ENCODE measurements around the gene CNKSR3. TPM values are rescaled to one million over a fixed set of nuclear protein-coding genes. Genes with fewer than 3 reads are reported as not detected.

CNKSR3 gene
- total and polyA plus RNA-seq, 2 of the 8 experiments (the other 6 are each of a cell fraction or from before 2014, with no cell fraction given) = 1.2 to 6.2 TPM

DNA sequence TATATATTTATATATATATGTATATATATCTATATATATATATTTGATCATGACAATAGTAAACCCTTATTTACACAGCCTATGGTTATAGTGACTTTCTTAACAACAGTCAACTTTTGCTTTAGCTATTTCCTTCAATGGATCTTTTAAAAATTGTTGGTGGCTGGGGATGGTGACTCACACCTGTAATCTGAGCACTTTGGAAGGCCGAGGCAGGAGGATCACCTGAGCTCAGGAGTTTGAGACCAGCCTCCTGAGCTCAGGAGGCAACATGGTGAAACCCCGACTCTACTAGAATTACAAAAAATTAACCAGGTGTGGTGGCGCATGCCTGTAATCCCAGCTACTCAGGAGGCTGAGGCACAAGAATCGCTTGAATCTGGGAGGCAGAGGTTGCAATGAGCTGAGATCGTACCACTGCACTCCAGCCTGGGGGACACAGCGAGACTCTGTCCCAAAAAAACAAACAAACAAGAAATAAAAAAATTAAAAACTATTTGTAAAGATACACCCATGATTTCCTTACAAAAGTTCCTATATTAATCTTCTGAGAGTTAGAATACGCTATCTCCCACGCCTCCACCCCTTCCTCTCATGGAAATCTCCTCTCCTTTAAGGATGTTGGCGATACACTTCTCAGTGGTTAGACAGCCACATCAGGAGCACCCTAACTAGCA, 29.2 kb upstream of the CNKSR3 start:
- DNase-seq (ENCODE audit: low read depth in 1 of 2, low spot score in 2 of 2) = no peak
- Histone ChIP-seq H3K36me3 (ENCODE audit: control insufficient read depth in 2 of 4, insufficient read depth in 4 of 4, low read length in 3 of 4) (no peaks in the 10 kb centered on the region), H3K4me1 (replicated peaks in 1 of 4; ENCODE audit: control insufficient read depth in 3 of 4, insufficient read depth in 4 of 4, low read length in 3 of 4) (peaks cover 6 to 18% (median 18%) of the 10 kb centered on the region in 4 experiments), H3K27me3 (replicated peaks in 1 of 4; ENCODE audit: control insufficient read depth in 3 of 4, extremely low read depth in 1 of 4, insufficient read depth in 3 of 4, low read length in 3 of 4) (peaks cover 0 to 6% (median 1%) of the 10 kb centered on the region in 4 experiments; a peak in 3 of 7 replicates), H3K23ac (ENCODE audit: insufficient read length) (no peak overlapping the region), H3K18ac (ENCODE audit: extremely low read depth, low read length) (no peak overlapping the region), H3K79me2 (ENCODE audit: control insufficient read depth in 1 of 2, insufficient read depth in 2 of 2, low read length in 2 of 2) (no peaks in the 10 kb centered on the region), H2BK12ac (ENCODE audit: low read depth, low read length) (no peak overlapping the region), H2AFZ (ENCODE audit: low read length) (no peak overlapping the region), H4K20me1 (replicated peaks in 1 of 2; ENCODE audit: control insufficient read depth in 1 of 2, insufficient read depth in 2 of 2, low read length in 2 of 2) (no peaks in the 10 kb centered on the region), H2BK15ac (ENCODE audit: low read length) (no peak overlapping the region), H2AK5ac (ENCODE audit: low read depth, low read length) (no peak overlapping the region), H2BK120ac (replicated peaks; ENCODE audit: low read depth, low read length) (no peak overlapping the region), H3K79me1 (ENCODE audit: low read depth, low read length) (no peaks in the 10 kb centered on the region), H3K4me2 (ENCODE audit: insufficient read depth in 1 of 2, low read depth in 2 of 2, low read length in 2 of 2) (no peak overlapping the region), H3K27ac (ENCODE audit: low read depth, low read length) (no peak overlapping the region), H3K14ac (ENCODE audit: insufficient read length) (no peak overlapping the region), H3K56ac (replicated peaks; ENCODE audit: insufficient read length, low read depth, low read length) (no peak overlapping the region), H3K23me2 (ENCODE audit: low read depth, low read length) (no peaks in the 10 kb centered on the region), H2BK20ac (ENCODE audit: low read length) (no peak overlapping the region), H2BK5ac (ENCODE audit: low read depth, low read length) (no peak overlapping the region), H3K4me3 (ENCODE audit: extremely low read depth in 1 of 4, insufficient read depth in 2 of 4, low read depth in 3 of 4, low read length in 4 of 4) (no peak overlapping the region), H4K8ac (ENCODE audit: extremely low read depth, insufficient read depth, low read length) (no peak overlapping the region), H4K5ac (ENCODE audit: insufficient read length, low read depth, low read length) (no peak overlapping the region), H3K9me3 (ENCODE audit: insufficient read depth in 2 of 2, low read depth in 1 of 2, low read length in 1 of 2) (no peaks in the 10 kb centered on the region), H3K4ac (replicated peaks; ENCODE audit: insufficient read length, low read depth, low read length) (no peak overlapping the region), H4K91ac (replicated peaks; ENCODE audit: insufficient read length, low read length) (no peak overlapping the region), H3K9ac (replicated peaks in 1 of 4; ENCODE audit: extremely low read depth in 1 of 4, low read depth in 3 of 4, low read length in 3 of 4) (no peak overlapping the region)
- TF ChIP-seq MAFK (IDR thresholded peaks at IDR 0.05; ENCODE audit: low read depth, low read length) = no peak
- no peak for TF ChIP-seq KDM5A (IDR thresholded peaks at IDR 0.05; ENCODE audit: low read length)
- TF ChIP-seq CBX8 (IDR thresholded peaks at IDR 0.05; ENCODE audit: borderline replicate concordance, low read depth, low read length) = no peak
- no peak for TF ChIP-seq CREB1 (IDR thresholded peaks at IDR 0.05)
- TF ChIP-seq POLR2A (IDR thresholded peaks at IDR 0.05; ENCODE audit: control extremely low read depth in 1 of 2, low read depth in 2 of 2, low read length in 2 of 2) = no peak
- TF ChIP-seq RAD21 (IDR thresholded peaks at IDR 0.05 in 1 of 2, conservative IDR thresholded peaks at IDR 0.05 in 1 of 2; ENCODE audit: low read depth in 2 of 2, low read length in 2 of 2) = no peak
- TF ChIP-seq FOSL1 (IDR thresholded peaks at IDR 0.05; ENCODE audit: insufficient read depth, low read depth, low read length) = no peak
- no peak for TF ChIP-seq BACH1 (IDR thresholded peaks at IDR 0.05; ENCODE audit: low read length)
- no peak for TF ChIP-seq CBX5 (IDR thresholded peaks at IDR 0.05; ENCODE audit: low read depth, low read length)
- no peak for TF ChIP-seq TEAD4 (IDR thresholded peaks at IDR 0.05; ENCODE audit: low read depth, low read length)
- TF ChIP-seq BCL11A (IDR thresholded peaks at IDR 0.05; ENCODE audit: low read depth in 2 of 2, low read length in 2 of 2) = no peak
- no peak for TF ChIP-seq JUND (IDR thresholded peaks at IDR 0.05; ENCODE audit: low read length)
- TF ChIP-seq SP2 (IDR thresholded peaks at IDR 0.05; ENCODE audit: low read length) = no peak
- ChIA-PET POLR2A (ENCODE audit: partially characterized antibody) (interaction anchor here (0.7 kb wide), 1 partner anchor 9 kb away, joined by 3 read pairs; no protein-coding TSS in a partner anchor), CTCF (ENCODE audit: partially characterized antibody) (interaction anchor here (1.0 to 2.0 kb wide), 2 partner anchors 12 to 40 kb away, joined by 3 to 7 read pairs; no protein-coding TSS in a partner anchor)
- WGBS, 2 experiments (ENCODE audit: extremely low coverage in 1 of 2, insufficient coverage in 1 of 2, insufficient read length in 1 of 2, insufficient replicate concordance in 2 of 2, low coverage in 1 of 2, low lambda C conversion rate in 2 of 2, missing lambda C conversion rate in 1 of 2) = 89% methylated on average over 9 of the region's 9 CpGs; no CpG with 5 or more reads in 1 of the 2 experiments
- FAIRE-seq = no peak
